Measurements from ENCODE around the gene VPS52.
"Not testable (repeated sequence)": the region's sequence is repeated elsewhere in the genome, so short reads cannot be mapped to it uniquely, and the experiment has no call there.

VPS52 gene

DNA sequence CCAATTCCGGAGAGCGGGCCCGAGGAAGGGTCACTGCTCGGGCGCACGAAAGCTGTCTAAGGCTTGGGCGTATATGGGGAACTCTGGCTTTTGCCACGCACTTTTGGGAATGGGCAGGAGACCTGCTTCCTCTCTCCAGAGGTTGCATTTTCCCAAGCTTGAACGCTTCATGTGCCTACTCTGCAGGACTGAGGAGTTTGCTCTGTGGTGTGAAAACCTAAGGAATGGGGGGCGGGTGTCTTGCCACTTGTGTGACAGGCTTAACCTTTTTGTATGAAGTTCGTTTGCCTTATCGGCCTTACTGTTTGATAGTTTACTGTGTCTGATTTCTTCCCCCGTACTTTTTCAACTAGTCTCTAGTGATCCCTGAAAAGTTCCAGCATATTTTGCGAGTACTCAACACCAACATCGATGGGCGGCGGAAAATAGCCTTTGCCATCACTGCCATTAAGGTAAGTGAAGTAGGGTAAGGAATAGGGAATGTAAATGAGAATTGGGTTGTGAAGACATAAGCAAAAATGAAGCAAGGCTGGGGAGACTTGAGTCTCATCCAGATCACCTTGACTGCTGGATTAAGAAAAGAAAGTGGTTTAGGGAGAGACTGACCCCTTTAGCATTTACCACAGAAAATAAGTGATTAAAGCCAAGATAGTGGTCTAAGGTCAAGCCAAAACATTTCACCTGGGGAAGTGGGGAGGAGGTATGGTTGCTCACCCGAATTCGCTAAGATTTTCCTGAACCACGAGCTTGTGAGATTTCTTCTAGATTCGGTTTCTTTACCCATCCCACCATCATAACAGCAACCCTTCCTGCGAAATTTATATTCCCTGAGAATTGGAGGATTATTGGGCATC is 826 bp upstream of the VPS52 start:
- DNase-seq (ENCODE audit: low spot score), result no peak
- H3K4me3 ChIP-seq, result peak overlapping the region; percentile 90
- TF ChIP-seq, protein P1, sequence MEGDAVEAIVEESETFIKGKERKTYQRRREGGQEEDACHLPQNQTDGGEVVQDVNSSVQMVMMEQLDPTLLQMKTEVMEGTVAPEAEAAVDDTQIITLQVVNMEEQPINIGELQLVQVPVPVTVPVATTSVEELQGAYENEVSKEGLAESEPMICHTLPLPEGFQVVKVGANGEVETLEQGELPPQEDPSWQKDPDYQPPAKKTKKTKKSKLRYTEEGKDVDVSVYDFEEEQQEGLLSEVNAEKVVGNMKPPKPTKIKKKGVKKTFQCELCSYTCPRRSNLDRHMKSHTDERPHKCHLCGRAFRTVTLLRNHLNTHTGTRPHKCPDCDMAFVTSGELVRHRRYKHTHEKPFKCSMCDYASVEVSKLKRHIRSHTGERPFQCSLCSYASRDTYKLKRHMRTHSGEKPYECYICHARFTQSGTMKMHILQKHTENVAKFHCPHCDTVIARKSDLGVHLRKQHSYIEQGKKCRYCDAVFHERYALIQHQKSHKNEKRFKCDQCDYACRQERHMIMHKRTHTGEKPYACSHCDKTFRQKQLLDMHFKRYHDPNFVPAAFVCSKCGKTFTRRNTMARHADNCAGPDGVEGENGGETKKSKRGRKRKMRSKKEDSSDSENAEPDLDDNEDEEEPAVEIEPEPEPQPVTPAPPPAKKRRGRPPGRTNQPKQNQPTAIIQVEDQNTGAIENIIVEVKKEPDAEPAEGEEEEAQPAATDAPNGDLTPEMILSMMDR (IDR thresholded peaks at IDR 0.05), result no peak
- peak overlapping the region; percentile 79 to 96 for H3K27ac ChIP-seq

DNA sequence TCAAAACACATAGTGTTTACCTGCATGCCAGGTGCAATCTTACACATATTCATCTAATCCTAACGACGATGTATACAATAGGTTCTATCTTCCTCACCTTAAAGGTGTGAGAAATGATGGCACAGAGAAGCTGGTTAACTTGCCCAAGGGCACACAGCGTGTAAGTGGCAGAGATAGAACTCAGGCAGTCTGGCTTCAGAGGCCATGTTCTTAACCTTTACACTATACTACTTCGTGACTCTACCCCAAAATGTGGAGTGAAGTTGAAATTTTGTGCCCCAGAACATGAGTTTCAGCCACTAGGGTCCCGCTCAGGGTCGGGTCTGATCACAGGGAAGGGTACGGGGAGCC is 584 bp downstream of the VPS52 start:
- DNase-seq (ENCODE audit: low spot score), result no peak

GRCh38 chr6:33264015-33264414 is 7.7 kb downstream of the VPS52 start:
- DNase-seq (ENCODE audit: low spot score), result no peak
- no peak overlapping the region for H3K4me3 ChIP-seq
- no peak overlapping the region for H3K27ac ChIP-seq
- TF ChIP-seq, protein P1 (IDR thresholded peaks at IDR 0.05), result no peak

More for the DNA sequence above, 584 bp downstream of the VPS52 start:
- Histone ChIP-seq H3K27ac (peak overlapping the region; percentile 79 to 96), H3K4me3 (peak overlapping the region; percentile 90)
- TF ChIP-seq, protein P1 (IDR thresholded peaks at IDR 0.05), result no peak

DNA sequence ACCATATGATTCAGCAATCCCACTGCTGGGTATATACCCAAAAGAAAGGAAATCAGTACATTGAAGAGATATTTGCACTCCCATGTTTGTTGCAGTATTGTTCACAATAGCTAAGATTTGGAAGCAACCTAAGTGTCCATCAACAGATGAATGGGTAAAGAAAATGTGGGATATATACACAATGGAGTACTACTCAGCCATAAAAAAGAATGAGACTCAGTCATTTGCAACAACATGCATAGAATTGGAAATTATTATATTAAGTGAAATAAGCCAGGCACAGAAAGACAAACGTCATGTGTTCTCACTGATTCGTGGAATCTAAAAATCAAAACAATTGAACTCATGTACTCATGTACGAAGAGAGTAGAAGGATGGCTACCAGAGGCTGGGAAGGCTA is 9.2 kb downstream of the VPS52 start:
- not testable (repeated sequence) for DNase-seq (ENCODE audit: low spot score); H3K4me3 ChIP-seq; H3K27ac ChIP-seq

DNA sequence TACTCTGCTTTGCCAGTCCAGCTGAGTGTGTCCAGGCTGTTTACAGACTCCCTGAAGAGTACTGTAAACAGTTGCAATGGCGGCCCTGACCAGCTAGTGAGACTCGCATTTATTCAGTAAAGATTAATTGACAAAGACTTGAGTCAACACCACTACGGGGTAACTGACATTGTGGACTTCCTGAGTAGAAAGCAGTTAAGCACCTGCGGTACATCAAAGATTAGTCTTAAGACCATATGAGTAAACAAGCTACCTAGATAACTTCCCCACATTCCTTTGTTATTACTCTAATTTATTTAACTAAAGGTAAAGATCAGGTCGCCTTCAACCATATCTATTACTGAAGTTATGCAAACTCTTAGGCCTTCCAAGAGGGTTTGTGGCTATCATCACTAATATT is 12.6 kb downstream of the VPS52 start:
- DNase-seq (ENCODE audit: low spot score), result no peak
- Histone ChIP-seq H3K27ac (no peak overlapping the region), H3K4me3 (no peak overlapping the region)
- TF ChIP-seq, protein P1 (IDR thresholded peaks at IDR 0.05), result no peak

DNA sequence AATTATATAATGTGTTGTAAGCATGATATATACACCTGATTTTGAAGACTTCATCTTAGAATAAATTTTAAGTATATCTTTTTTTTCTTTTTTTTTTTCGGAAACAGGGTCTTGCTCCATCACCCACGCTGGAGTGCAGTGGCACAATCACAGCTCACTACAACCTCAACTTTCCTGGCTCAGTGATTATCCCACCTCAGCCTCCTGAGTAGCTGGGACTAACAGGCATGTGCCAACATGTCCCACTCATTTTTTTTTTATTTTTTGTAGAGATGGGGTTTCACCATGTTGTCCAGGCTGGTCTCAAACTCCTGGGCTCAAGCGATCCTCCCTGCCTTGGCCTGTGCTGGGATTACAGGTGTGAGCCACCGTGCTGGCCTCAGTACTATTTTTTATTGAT is 17.1 kb downstream of the VPS52 start:
- Histone ChIP-seq H3K4me3 (no peak overlapping the region), H3K27ac (no peak overlapping the region)
- no peak for DNase-seq (ENCODE audit: low spot score)
- TF ChIP-seq, protein P1 (IDR thresholded peaks at IDR 0.05), result no peak

- TF ChIP-seq, protein P1 (IDR thresholded peaks at IDR 0.05), result no peak
- H3K27ac ChIP-seq, result no peak overlapping the region
- no peak for DNase-seq (ENCODE audit: low spot score)
- H3K4me3 ChIP-seq, result no peak overlapping the region
Observed at GRCh38 chr6:33252759-33253158, 18.9 kb downstream of the VPS52 start.

Measured in coronary artery (tissue), 2 donors.